Measurements from ENCODE around the gene CSPG5. TPM values are rescaled to one million over a fixed set of nuclear protein-coding genes. Genes with fewer than 3 reads are reported as not detected.

Gene CSPG5
- total and polyA plus RNA-seq, 4 donors, result 78.2 to 338 (median 196) TPM

GRCh38 chr3:47577583-47578118 lies 1.0 kb downstream of the CSPG5 start:
- Histone ChIP-seq H3K4me1 (ENCODE audit: control insufficient read depth, insufficient read depth, low read length) (peaks cover 60% of the 10 kb centered on the region), H3K36me3 (ENCODE audit: control insufficient read depth, insufficient read depth, low read length) (peaks cover 28% of the 10 kb centered on the region), H3K27me3 (ENCODE audit: control insufficient read depth, insufficient read depth, low read length) (no peaks in the 10 kb centered on the region), H3K4me3 (ENCODE audit: low read depth, low read length) (peak overlapping the region; percentile 33), H3K27ac (ENCODE audit: low read depth, low read length) (peak overlapping the region; percentile 47), H3K9me3 (ENCODE audit: control insufficient read depth, insufficient read depth, low read length) (no peaks in the 10 kb centered on the region)
- WGBS (ENCODE audit: insufficient coverage), result 4% methylated on average over 49 of the region's 49 CpGs
- peak in 2 of 6 donors; percentile 41 to 45 for DNase-seq (ENCODE audit: low read depth in 4 of 6, low spot score in 6 of 6)

GRCh38 chr3:47573190-47574172 lies 5.2 kb downstream of the CSPG5 start:
- Histone ChIP-seq H3K4me3 (ENCODE audit: low read depth, low read length) (no peak overlapping the region), H3K27me3 (ENCODE audit: control insufficient read depth, insufficient read depth, low read length) (no peaks in the 10 kb centered on the region), H3K4me1 (ENCODE audit: control insufficient read depth, insufficient read depth, low read length) (peaks cover 67% of the 10 kb centered on the region), H3K9me3 (ENCODE audit: control insufficient read depth, insufficient read depth, low read length) (no peaks in the 10 kb centered on the region), H3K36me3 (ENCODE audit: control insufficient read depth, insufficient read depth, low read length) (peaks cover 52% of the 10 kb centered on the region), H3K27ac (ENCODE audit: low read depth, low read length) (peak overlapping the region; percentile 74)
- DNase-seq (ENCODE audit: low read depth in 4 of 6, low spot score in 6 of 6), result peak in 4 of 6 donors; percentile 59 to 95 (median 78)
- 5% methylated on average over 6 of the region's 9 CpGs for WGBS (ENCODE audit: insufficient coverage)

- H3K27me3 ChIP-seq (ENCODE audit: control insufficient read depth, insufficient read depth, low read length), result no peaks in the 10 kb centered on the region
- H3K27ac ChIP-seq (ENCODE audit: low read depth, low read length), result peak overlapping the region; percentile 69
- peaks cover 54% of the 10 kb centered on the region for H3K36me3 ChIP-seq (ENCODE audit: control insufficient read depth, insufficient read depth, low read length)
- H3K4me3 ChIP-seq (ENCODE audit: low read depth, low read length), result no peak overlapping the region
- no peaks in the 10 kb centered on the region for H3K9me3 ChIP-seq (ENCODE audit: control insufficient read depth, insufficient read depth, low read length)
- H3K4me1 ChIP-seq (ENCODE audit: control insufficient read depth, insufficient read depth, low read length), result peaks cover 52% of the 10 kb centered on the region
- WGBS (ENCODE audit: insufficient coverage), result 22% methylated on average over 6 of the region's 10 CpGs
- peak in 4 of 6 donors; percentile 36 to 84 (median 68) for DNase-seq (ENCODE audit: low read depth in 4 of 6, low spot score in 6 of 6)
Measured at GRCh38 chr3:47571391-47572175, 7.1 kb downstream of the CSPG5 start.

GRCh38 chr3:47568901-47569300 lies 9.8 kb downstream of the CSPG5 start:
- no peak overlapping the region for H3K27ac ChIP-seq (ENCODE audit: low read depth, low read length)
- no peaks in the 10 kb centered on the region for H3K27me3 ChIP-seq (ENCODE audit: control insufficient read depth, insufficient read depth, low read length)
- H3K4me1 ChIP-seq (ENCODE audit: control insufficient read depth, insufficient read depth, low read length), result peaks cover 30% of the 10 kb centered on the region
- peaks cover 64% of the 10 kb centered on the region for H3K36me3 ChIP-seq (ENCODE audit: control insufficient read depth, insufficient read depth, low read length)
- no peak overlapping the region for H3K4me3 ChIP-seq (ENCODE audit: low read depth, low read length)
- DNase-seq (ENCODE audit: low read depth in 4 of 6, low spot score in 6 of 6), result no peak
- 97% methylated on average over 6 of the region's 6 CpGs for WGBS (ENCODE audit: insufficient coverage)
- H3K9me3 ChIP-seq (ENCODE audit: control insufficient read depth, insufficient read depth, low read length), result no peaks in the 10 kb centered on the region

- DNase-seq (ENCODE audit: low read depth in 4 of 6, low spot score in 6 of 6), result no peak
- WGBS (ENCODE audit: insufficient coverage), result 75% methylated on average over 2 of the region's 4 CpGs
- H3K9me3 ChIP-seq (ENCODE audit: control insufficient read depth, insufficient read depth, low read length), result no peaks in the 10 kb centered on the region
- no peaks in the 10 kb centered on the region for H3K27me3 ChIP-seq (ENCODE audit: control insufficient read depth, insufficient read depth, low read length)
- H3K36me3 ChIP-seq (ENCODE audit: control insufficient read depth, insufficient read depth, low read length), result peaks cover 67% of the 10 kb centered on the region
- H3K4me1 ChIP-seq (ENCODE audit: control insufficient read depth, insufficient read depth, low read length), result peaks cover 13% of the 10 kb centered on the region
- H3K4me3 ChIP-seq (ENCODE audit: low read depth, low read length), result no peak overlapping the region
- no peak overlapping the region for H3K27ac ChIP-seq (ENCODE audit: low read depth, low read length)
Measured at GRCh38 chr3:47567149-47567548, 11.5 kb downstream of the CSPG5 start.

GRCh38 chr3:47566667-47567066 lies 12.0 kb downstream of the CSPG5 start:
- Histone ChIP-seq H3K36me3 (ENCODE audit: control insufficient read depth, insufficient read depth, low read length) (peaks cover 70% of the 10 kb centered on the region), H3K27me3 (ENCODE audit: control insufficient read depth, insufficient read depth, low read length) (no peaks in the 10 kb centered on the region), H3K4me1 (ENCODE audit: control insufficient read depth, insufficient read depth, low read length) (peaks cover 11% of the 10 kb centered on the region), H3K4me3 (ENCODE audit: low read depth, low read length) (no peak overlapping the region), H3K27ac (ENCODE audit: low read depth, low read length) (no peak overlapping the region), H3K9me3 (ENCODE audit: control insufficient read depth, insufficient read depth, low read length) (no peaks in the 10 kb centered on the region)
- DNase-seq (ENCODE audit: low read depth in 4 of 6, low spot score in 6 of 6), result no peak
- 87% methylated on average over 6 of the region's 9 CpGs for WGBS (ENCODE audit: insufficient coverage)

- H3K4me1 ChIP-seq (ENCODE audit: control insufficient read depth, insufficient read depth, low read length), result peaks cover 5% of the 10 kb centered on the region
- peaks cover 67% of the 10 kb centered on the region for H3K36me3 ChIP-seq (ENCODE audit: control insufficient read depth, insufficient read depth, low read length)
- no peak overlapping the region for H3K27ac ChIP-seq (ENCODE audit: low read depth, low read length)
- DNase-seq (ENCODE audit: low read depth in 4 of 6, low spot score in 6 of 6), result no peak
- H3K27me3 ChIP-seq (ENCODE audit: control insufficient read depth, insufficient read depth, low read length), result no peaks in the 10 kb centered on the region
- 81% methylated on average over 6 of the region's 19 CpGs for WGBS (ENCODE audit: insufficient coverage)
- no peak overlapping the region for H3K4me3 ChIP-seq (ENCODE audit: low read depth, low read length)
- no peaks in the 10 kb centered on the region for H3K9me3 ChIP-seq (ENCODE audit: control insufficient read depth, insufficient read depth, low read length)
Measured at GRCh38 chr3:47565734-47566550, 12.7 kb downstream of the CSPG5 start.

- DNase-seq (ENCODE audit: low read depth in 4 of 6, low spot score in 6 of 6), result no peak
- no peaks in the 10 kb centered on the region for H3K9me3 ChIP-seq (ENCODE audit: control insufficient read depth, insufficient read depth, low read length)
- no peaks in the 10 kb centered on the region for H3K27me3 ChIP-seq (ENCODE audit: control insufficient read depth, insufficient read depth, low read length)
- H3K36me3 ChIP-seq (ENCODE audit: control insufficient read depth, insufficient read depth, low read length), result no peaks in the 10 kb centered on the region
- WGBS (ENCODE audit: insufficient coverage), result 100% methylated on average over 1 of the region's 2 CpGs
- peaks cover 14% of the 10 kb centered on the region for H3K4me1 ChIP-seq (ENCODE audit: control insufficient read depth, insufficient read depth, low read length)
- no peak overlapping the region for H3K27ac ChIP-seq (ENCODE audit: low read depth, low read length)
- no peak overlapping the region for H3K4me3 ChIP-seq (ENCODE audit: low read depth, low read length)
Measured at GRCh38 chr3:47556351-47556750, 22.3 kb downstream of the CSPG5 start.

- no peak overlapping the region for H3K4me3 ChIP-seq (ENCODE audit: low read depth, low read length)
- no peaks in the 10 kb centered on the region for H3K36me3 ChIP-seq (ENCODE audit: control insufficient read depth, insufficient read depth, low read length)
- WGBS (ENCODE audit: insufficient coverage), result 67% methylated on average over 1 of the region's 6 CpGs
Measured at GRCh38 chr3:47554335-47554734, 24.3 kb downstream of the CSPG5 start.

More at GRCh38 chr3:47554335-47554734, 24.3 kb downstream of the CSPG5 start:
- Histone ChIP-seq H3K27me3 (ENCODE audit: control insufficient read depth, insufficient read depth, low read length) (no peaks in the 10 kb centered on the region), H3K9me3 (ENCODE audit: control insufficient read depth, insufficient read depth, low read length) (no peaks in the 10 kb centered on the region), H3K27ac (ENCODE audit: low read depth, low read length) (no peak overlapping the region), H3K4me1 (ENCODE audit: control insufficient read depth, insufficient read depth, low read length) (peaks cover 14% of the 10 kb centered on the region)
- DNase-seq (ENCODE audit: low read depth in 4 of 6, low spot score in 6 of 6), result no peak

All from spinal cord (tissue), 10 donors.